Measurements from ENCODE around the gene LRRC47.
"Not testable (repeated sequence)": the region's sequence is repeated elsewhere in the genome, so short reads cannot be mapped to it uniquely, and the experiment has no call there.

LRRC47 gene

GRCh38 chr1:3816331-3817137 lies 20.2 kb upstream of the LRRC47 start:
- DNase-seq, result no peak

GRCh38 chr1:3814771-3815561 lies 18.7 kb upstream of the LRRC47 start:
- no peak for DNase-seq

- DNase-seq, result no peak
Observed at GRCh38 chr1:3814065-3814464, 17.8 kb upstream of the LRRC47 start.

- DNase-seq, result no peak
Observed at GRCh38 chr1:3811595-3811911, 15.3 kb upstream of the LRRC47 start.

- not testable (repeated sequence) for DNase-seq
Observed at GRCh38 chr1:3810149-3810761, 14.0 kb upstream of the LRRC47 start.

- no peak for DNase-seq
Observed at GRCh38 chr1:3809680-3810079, 13.4 kb upstream of the LRRC47 start.

- no peak for DNase-seq
Observed at GRCh38 chr1:3807769-3808168, 11.5 kb upstream of the LRRC47 start.

- no peak for DNase-seq
Observed at GRCh38 chr1:3805038-3805437, 8.7 kb upstream of the LRRC47 start.

GRCh38 chr1:3804627-3804944 lies 8.3 kb upstream of the LRRC47 start:
- DNase-seq, result not testable (repeated sequence)

GRCh38 chr1:3803905-3804626 lies 7.8 kb upstream of the LRRC47 start:
- DNase-seq, result no peak

GRCh38 chr1:3800795-3801194 lies 4.5 kb upstream of the LRRC47 start:
- not testable (repeated sequence) for DNase-seq

- no peak for DNase-seq
Observed at GRCh38 chr1:3799976-3800685, 3.8 kb upstream of the LRRC47 start.

GRCh38 chr1:3795453-3796214 lies 664 bp downstream of the LRRC47 start:
- no peak for DNase-seq

- no peak for DNase-seq
Observed at GRCh38 chr1:3790952-3791351, 5.3 kb downstream of the LRRC47 start.

GRCh38 chr1:3790500-3790923 lies 5.8 kb downstream of the LRRC47 start:
- DNase-seq, result no peak

- DNase-seq, result no peak
Observed at GRCh38 chr1:3789421-3790300, 6.6 kb downstream of the LRRC47 start.

GRCh38 chr1:3788756-3789420 lies 7.4 kb downstream of the LRRC47 start:
- DNase-seq, result no peak

- DNase-seq, result no peak
Observed at GRCh38 chr1:3787745-3788605, 8.3 kb downstream of the LRRC47 start.

Measured in amygdala (tissue), 56 donors.